Brain pericyte (primary cell): ENCODE measurements around the gene PRAMEF20.

ENCODE experiments used
- DNase-seq: peaks from one replicate; pipeline ENCODE4 v3.0.0-alpha.2; 2012; ENCODE audit warnings: low read depth, low spot score

The PRAMEF20 gene

GRCh38 chr1:13462682-13463081, 52.4 kb downstream of the PRAMEF20 start:
- DNase-seq = no peak

GRCh38 chr1:13465515-13465914, 55.3 kb downstream of the PRAMEF20 start:
- no peak for DNase-seq

DNA sequence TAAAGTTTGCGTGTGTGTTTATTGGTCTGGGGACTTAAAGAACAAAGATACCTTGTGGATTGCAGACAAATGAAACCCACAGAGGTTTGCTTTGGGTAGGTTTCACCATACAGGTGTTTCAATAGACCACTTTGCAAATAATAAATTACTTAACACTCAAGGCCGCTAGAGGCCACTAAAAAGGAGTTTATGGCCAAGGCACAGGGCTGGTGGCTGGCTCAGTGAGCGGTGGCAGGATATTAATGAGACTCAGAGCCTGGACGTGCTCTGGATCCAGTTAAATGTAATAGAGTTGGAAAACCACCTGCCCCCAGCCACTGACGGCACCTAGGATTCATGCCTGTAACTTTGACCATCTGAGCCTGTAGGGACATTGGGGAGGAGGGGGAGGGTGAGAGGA, 59.1 kb downstream of the PRAMEF20 start:
- no peak for DNase-seq
